Measurements from ENCODE around the gene PRKCA. TPM values are rescaled to one million over a fixed set of nuclear protein-coding genes. Genes with fewer than 3 reads are reported as not detected.

The PRKCA gene
- total and polyA plus RNA-seq, 2 of the 13 experiments (the other 11 are each of a cell fraction or from before 2014, with no cell fraction given), result 18.5 to 21.5 TPM

GRCh38 chr17:66726846-66727245 is 424.4 kb downstream of the PRKCA start:
- no peaks in the 10 kb centered on the region for H4K20me1 ChIP-seq (ENCODE audit: insufficient read depth, low read length)
- no peaks in the 10 kb centered on the region for H3K9me3 ChIP-seq (ENCODE audit: low read length)
- in situ Hi-C loops (cut with HindIII; ENCODE audit: extremely low pct_ligation_motif_present, low pct_unique_long_range_greater_than_20kb), result no loop called here
- intact Hi-C loops (cut with micrococcal nuclease; ENCODE audit: unreplicated experiment), result loop anchor here (5.0 kb wide), 1 partner anchor 250 kb away; no protein-coding TSS in a partner anchor
- DNase-seq (ENCODE audit: low spot score) (no peak), ATAC-seq (no peak), FAIRE-seq (no peak)
- BruUV-seq (replicated peaks), result no TSS peak
- ChIA-PET CTCF (ENCODE audit: low intra/inter-chr PET ratio, low total read pairs) (no interaction called here), POLR2A (no interaction called here)
- no peak overlapping the region for H3K4me3 ChIP-seq (replicated peaks in 1 of 3; ENCODE audit: insufficient read depth in 1 of 3, low read depth in 2 of 3, low read length in 3 of 3)
- no peaks in the 10 kb centered on the region for H3K27me3 ChIP-seq (ENCODE audit: control insufficient read depth in 1 of 2, insufficient read depth in 2 of 2, low read length in 2 of 2)
- no peak overlapping the region for H3K4me2 ChIP-seq (ENCODE audit: low read depth, low read length)
- 94% methylated on average over 11 of the region's 11 CpGs for WGBS (ENCODE audit: low lambda C conversion rate)
- H3K4me1 ChIP-seq (ENCODE audit: insufficient read depth, low read length), result no peaks in the 10 kb centered on the region
- H3K79me2 ChIP-seq (ENCODE audit: insufficient read depth, low read length), result no peaks in the 10 kb centered on the region
- no peak overlapping the region for H3K9ac ChIP-seq (ENCODE audit: insufficient read depth, low read depth, low read length)
- H3K27ac ChIP-seq (ENCODE audit: extremely low read length, insufficient read depth, low read length), result no peak overlapping the region
- no peak overlapping the region for H2AFZ ChIP-seq (ENCODE audit: low read length)
- H3K36me3 ChIP-seq (replicated peaks in 1 of 2; ENCODE audit: control insufficient read depth in 1 of 2, insufficient read depth in 2 of 2, low read length in 2 of 2), result no peaks in the 10 kb centered on the region
- TF ChIP-seq ZBTB21 (CRISPR knock-in tag; IDR thresholded peaks at IDR 0.05), result no peak
- no peak for TF ChIP-seq ZNF615 (CRISPR knock-in tag; IDR thresholded peaks at IDR 0.05; ENCODE audit: borderline replicate concordance)
- no peak for TF ChIP-seq NFKB2 (CRISPR knock-in tag; IDR thresholded peaks at IDR 0.05; ENCODE audit: borderline replicate concordance)
- TF ChIP-seq NR1H2 (CRISPR knock-in tag; IDR thresholded peaks at IDR 0.05; ENCODE audit: borderline replicate concordance, low read depth), result no peak
- no peak for TF ChIP-seq ZNF816 (CRISPR knock-in tag; IDR thresholded peaks at IDR 0.05; ENCODE audit: borderline replicate concordance)
- no peak for TF ChIP-seq TOE1 (CRISPR knock-in tag; IDR thresholded peaks at IDR 0.05)
- TF ChIP-seq ZMYM3 (CRISPR knock-in tag; IDR thresholded peaks at IDR 0.05), result no peak
- TF ChIP-seq ZNF407 (CRISPR knock-in tag; IDR thresholded peaks at IDR 0.05; ENCODE audit: not compliant biosample characterization), result no peak
- no peak for TF ChIP-seq ZNF800 (CRISPR knock-in tag; IDR thresholded peaks at IDR 0.05)
- TF ChIP-seq ZNF570 (CRISPR knock-in tag; IDR thresholded peaks at IDR 0.05; ENCODE audit: borderline replicate concordance), result no peak
- TF ChIP-seq ZNF12 (CRISPR knock-in tag; IDR thresholded peaks at IDR 0.05), result no peak
- no peak for TF ChIP-seq KDM3A (CRISPR knock-in tag; IDR thresholded peaks at IDR 0.05; ENCODE audit: low read depth)
- TF ChIP-seq FOXM1 (CRISPR knock-in tag; IDR thresholded peaks at IDR 0.05), result no peak

Measured in HepG2 (cell line).